M059J (cell line): ENCODE results near the gene MAP2K1. TPM values are rescaled to one million over a fixed set of nuclear protein-coding genes. Genes with fewer than 3 reads are reported as not detected.
"Not testable (repeated sequence)": the region's sequence is repeated elsewhere in the genome, so short reads cannot be mapped to it uniquely, and the experiment has no call there.

ENCODE experiments used
- DNase-seq: peaks from one replicate; pipeline ENCODE4 v3.0.0-alpha.2; 2012; ENCODE audit warnings: low read depth
- total RNA-seq: library from RNA; depleted of rRNA; stranded (reverse); fragments of >200 nt; shearing (Covaris generic); gene quantifications from 2 replicates; pipeline ENCODE4 v1.2.3, GENCODE V29; 2014; rRNA removed

MAP2K1 gene
- 49.0 and 65.6 TPM in 2 replicates for total RNA-seq

- peak; percentile 94 for DNase-seq
Observed at GRCh38 chr15:66386204-66387123, at the start of gene MAP2K1. MAP2K1 (plus strand) TSS chr15:66386912; CDS start chr15:66387348, 436 bp downstream.

DNA sequence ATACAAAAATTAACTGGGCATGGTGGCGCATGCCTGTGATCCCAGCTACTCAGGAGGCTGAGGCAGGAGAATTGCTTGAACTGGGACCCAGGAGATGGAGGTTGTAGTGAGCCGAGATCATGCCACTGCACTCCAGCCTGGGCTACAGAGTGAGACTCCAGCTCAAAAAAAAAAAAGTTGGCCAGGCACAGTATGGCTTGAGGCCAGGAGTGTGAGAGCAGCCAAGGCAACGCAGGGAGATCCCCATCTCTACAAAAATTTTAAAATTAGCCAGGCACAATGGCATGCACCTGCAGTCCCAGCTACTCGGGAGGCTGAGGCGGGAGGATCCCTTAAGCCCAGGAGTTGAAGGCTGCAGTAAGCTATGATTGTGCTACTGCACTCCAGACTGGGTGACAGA, 38.2 kb upstream of the MAP2K1 start:
- not testable (repeated sequence) for DNase-seq

GRCh38 chr15:66356077-66356358, 30.7 kb upstream of the MAP2K1 start:
- DNase-seq: no peak

GRCh38 chr15:66356359-66357236, 30.1 kb upstream of the MAP2K1 start, which contains the start of gene TIPIN:
TIPIN (minus strand) TSS chr15:66356685; CDS start chr15:66352947, 3,738 bp downstream.
- DNase-seq: peak; percentile 94

DNA sequence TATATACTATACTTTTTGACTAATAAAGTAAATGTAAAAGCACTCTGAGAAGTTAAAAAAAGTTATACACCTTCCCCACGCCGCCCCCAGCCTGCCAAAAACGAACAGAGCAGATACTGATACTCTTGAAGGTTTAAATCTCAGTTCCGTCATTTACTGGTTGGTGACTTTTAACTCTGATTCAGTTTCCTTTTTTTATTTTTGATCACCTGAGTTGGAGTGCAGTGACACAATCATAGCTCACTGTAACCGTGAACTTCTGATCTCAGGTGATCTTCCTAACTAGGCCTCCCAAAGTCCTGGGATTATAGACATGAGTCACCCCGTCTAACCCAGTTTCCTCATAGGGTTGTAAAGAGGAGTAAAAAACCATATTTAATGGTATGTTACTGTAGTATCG, 27.0 kb upstream of the MAP2K1 start:
- DNase-seq: peak; percentile 30

GRCh38 chr15:66361745-66362460, 24.8 kb upstream of the MAP2K1 start:
- not testable (repeated sequence) for DNase-seq

- no peak for DNase-seq
Observed at GRCh38 chr15:66362776-66363175, 23.9 kb upstream of the MAP2K1 start.

DNA sequence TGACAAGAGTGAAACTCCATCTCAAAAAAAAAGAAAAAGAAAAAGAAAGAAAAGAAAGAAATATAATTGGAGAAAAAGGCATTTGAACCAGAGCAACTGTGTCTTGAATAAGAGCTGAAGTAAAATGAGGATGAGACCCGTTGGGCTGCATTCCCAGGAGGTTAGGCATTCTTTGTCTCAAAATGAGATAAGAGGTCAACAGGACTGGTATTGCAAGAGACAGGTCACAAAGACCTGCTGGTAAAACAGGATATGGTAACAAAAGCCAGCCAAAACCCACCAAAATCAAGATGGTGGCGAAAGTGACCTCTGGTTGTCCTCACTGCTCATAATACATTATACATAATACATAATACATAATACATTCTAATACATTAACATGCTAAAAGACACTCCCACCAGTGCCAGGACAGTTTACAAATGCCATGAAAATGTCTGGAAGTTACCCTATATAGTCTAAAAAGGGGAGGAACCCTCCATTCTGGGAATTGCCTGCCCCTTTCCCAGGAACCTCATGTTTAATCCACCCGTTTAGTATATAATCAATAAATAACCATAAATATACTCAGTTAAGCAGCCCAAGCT, 21.7 kb upstream of the MAP2K1 start:
- DNase-seq: no peak

DNA sequence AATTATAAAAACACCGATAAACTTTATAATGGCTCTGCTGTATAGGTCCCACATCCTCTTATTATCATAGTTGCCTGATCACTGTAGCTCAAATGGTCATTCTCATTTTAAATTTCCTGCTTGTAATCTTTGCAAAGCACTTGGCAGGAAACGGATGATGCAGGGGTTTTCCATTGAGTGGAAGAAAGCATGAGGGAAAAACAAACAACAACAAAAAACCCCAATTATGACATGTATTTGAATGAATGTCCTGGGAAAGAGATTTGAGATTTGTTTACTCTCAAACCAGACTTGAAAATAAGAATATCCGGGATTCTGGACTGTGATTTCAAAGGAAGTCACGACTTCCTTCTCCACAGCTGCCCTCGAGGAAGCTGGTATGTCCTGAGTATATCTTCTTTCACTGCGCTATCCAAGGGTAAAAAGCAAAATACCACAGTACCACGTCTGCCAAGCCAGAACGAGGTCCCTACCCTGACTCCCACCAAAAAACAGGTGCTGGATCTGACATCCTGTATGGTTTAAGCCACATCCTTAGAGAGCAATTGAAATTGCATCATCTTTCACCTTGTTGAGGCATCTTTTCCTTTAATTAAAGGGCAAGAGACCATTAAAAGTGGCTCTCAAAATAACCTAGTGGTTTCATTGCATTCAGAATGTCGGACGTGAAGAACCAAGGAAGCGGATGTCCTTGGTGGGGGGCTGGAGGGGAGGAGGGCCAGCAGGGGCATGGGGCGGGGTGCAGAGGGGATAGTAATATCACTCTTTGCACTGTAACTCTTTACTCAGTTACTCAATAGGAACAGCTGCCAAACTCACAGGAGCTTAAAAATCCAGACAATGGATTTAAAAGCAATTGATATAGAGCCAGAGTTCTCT, 16.7 kb upstream of the MAP2K1 start:
- DNase-seq: peak; percentile 12

GRCh38 chr15:66374179-66374578, 12.5 kb upstream of the MAP2K1 start:
- no peak for DNase-seq

DNA sequence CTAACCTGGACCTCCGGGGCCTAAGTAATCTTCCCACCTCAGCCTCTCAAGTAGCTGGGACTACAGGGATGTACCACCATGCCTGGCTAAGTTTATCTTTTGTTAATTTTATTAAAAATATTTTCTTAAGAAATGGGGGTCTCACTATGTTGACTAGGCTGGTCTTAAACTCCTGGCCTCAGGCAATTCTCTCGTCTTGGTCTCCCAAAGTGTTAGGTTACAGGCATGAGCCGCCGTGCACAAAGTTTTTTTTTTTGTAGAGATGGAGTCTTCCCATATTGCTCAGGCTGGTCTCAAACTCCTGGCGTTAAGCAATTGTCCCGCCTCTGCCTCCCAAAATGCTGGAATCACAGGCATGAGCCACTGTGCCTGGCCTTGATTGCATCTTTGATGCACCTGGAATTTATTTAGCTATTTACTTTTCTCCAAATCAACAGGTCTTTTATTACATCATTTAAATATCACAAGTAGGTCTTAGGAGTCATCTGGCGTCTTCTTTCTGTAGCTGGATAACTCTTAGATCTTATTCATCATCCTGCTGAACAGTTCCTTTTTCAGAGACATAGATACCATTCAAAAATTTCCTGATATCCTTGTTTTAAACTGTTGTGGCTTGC, 7.8 kb upstream of the MAP2K1 start:
- no peak for DNase-seq

- not testable (repeated sequence) for DNase-seq
Observed at GRCh38 chr15:66381376-66381775, 5.3 kb upstream of the MAP2K1 start.

- DNase-seq: peak; percentile 74
Observed at GRCh38 chr15:66387163-66388042, 691 bp downstream of the MAP2K1 start.

GRCh38 chr15:66388043-66388363, 1.3 kb downstream of the MAP2K1 start:
- DNase-seq: no peak

DNA sequence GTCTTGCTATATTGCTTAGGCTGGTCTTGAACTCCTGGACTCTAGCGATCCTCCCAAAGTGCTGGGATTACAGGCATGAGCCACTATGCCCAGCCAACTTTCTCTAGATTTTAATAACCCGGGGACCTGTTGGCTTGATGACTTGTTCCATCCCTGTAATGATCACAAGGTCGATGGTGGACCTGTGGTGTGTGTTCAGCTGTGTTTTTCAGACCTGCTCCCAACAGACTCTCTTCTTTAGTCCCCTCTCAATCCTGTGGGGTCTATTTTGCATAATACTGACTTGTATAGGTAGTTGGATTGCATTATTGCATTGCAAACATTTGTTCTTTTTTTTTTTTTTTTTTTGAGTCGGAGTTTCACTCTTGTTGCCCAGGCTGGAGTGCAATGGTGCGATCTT, 1.9 kb downstream of the MAP2K1 start:
- DNase-seq: no peak

DNA sequence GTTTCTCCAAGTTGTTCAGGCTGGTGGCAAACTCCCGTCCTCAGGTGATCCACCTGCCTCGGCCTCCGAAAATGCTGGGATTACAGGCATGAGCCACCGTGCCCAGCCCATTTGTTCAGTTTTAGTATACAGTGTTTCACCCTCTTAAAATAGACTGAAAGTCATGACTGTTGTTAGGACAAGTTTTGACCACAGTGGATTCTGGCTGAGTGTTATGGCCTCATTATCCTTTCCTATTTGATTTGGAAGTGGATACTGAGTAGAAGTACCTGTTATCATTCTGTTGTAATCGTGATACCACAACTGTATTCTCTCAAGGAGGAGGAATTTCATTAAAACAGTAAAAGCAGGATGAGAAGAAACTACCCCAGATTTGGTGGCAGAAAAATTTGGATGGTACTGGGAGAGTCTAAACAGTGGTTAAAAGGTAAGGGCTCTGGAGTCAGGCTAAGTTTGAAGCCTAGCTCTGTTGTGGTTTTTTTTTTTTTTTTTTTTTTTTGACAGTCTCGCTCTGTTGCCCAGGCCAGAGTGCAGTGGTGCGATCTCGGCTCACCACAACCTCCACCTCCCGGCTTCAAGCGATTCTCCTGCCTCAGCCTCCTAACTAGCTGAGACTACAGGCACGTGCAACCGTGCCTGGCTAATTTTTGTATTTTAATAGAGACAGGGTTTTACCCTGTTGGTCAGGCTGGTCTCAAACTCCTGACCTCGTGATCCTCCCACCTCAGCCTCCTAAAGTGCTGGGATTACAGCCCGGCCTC, 2.6 kb downstream of the MAP2K1 start:
- no peak for DNase-seq

- no peak for DNase-seq
Observed at GRCh38 chr15:66389859-66390381, 3.2 kb downstream of the MAP2K1 start.

DNA sequence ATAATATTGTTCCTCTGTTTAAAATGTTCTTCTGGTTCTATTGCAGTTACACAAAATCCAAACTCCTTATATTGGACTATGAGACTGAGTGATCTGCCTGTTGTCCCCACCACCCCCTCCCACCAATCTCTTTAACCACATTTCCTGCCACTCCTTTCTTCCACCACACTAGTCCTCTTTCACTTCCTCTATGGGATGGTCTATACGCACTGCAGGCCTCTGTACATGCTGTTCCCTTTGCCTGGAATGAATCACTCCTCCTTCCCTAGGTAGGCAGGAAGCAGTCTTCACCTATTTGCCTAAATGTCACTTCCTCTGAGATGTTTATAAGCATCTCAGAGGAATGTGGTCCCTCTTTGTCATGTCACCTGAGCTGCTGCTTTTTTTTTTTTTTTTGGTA, 4.0 kb downstream of the MAP2K1 start:
- DNase-seq: no peak
